AG08395 (cell line): ENCODE data around the gene OR8S1.
"Not testable (repeated sequence)": the region's sequence is repeated elsewhere in the genome, so short reads cannot be mapped to it uniquely, and the experiment has no call there.

Experiments
- DNase-seq: peaks from one replicate; pipeline ENCODE4 v3.0.0; 2012; ENCODE audit warnings: mixed read lengths, low spot score

The OR8S1 gene, protein sequence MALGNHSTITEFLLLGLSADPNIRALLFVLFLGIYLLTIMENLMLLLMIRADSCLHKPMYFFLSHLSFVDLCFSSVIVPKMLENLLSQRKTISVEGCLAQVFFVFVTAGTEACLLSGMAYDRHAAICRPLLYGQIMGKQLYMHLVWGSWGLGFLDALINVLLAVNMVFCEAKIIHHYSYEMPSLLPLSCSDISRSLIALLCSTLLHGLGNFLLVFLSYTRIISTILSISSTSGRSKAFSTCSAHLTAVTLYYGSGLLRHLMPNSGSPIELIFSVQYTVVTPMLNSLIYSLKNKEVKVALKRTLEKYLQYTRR

DNA sequence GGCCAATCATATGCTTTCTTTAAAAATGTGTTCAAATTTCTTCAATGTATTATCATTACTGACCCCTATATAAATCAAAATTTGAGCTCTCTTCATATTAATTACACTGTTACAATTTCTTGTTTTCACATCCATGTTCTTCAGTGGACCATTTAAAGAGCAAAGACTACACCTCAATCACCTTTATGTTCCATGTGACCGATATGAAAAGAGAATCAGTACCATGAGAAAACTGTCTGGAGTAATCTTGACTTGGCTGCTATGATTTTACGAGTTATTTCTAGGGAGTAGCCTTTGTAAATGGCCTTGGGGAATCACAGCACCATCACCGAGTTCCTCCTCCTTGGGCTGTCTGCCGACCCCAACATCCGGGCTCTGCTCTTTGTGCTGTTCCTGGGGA is at the start of gene OR8S1:
Gene OR8S1 (plus strand): TSS at position 301 of the 400 bp plus-strand sequence. CDS start 0 bp downstream, at position 301.
- DNase-seq = no peak

DNA sequence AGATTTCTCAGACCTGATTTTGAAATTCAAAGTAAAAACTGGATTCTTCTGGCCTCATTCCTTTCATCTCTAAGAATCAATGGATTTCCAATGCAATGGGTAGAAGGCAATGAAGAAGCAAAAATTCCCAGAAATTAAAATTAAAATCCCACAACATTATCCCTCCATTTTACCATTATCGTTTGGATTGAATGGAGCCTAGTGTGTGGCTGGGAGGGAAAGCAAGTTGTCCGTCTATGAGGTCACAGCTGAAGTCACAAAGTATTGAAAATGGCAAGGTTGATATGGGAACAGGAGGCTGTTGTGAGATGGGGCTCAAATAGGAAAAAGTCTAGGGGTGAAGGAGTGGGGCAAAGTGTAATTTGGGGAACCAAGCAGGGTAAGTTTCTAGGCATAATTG is 43.2 kb upstream of the OR8S1 start, which contains the start of gene C12orf54:
Gene C12orf54 (plus strand): TSS at position 301 of the 400 bp plus-strand sequence. CDS start 799 bp downstream, outside the sequence.
- DNase-seq = no peak

DNA sequence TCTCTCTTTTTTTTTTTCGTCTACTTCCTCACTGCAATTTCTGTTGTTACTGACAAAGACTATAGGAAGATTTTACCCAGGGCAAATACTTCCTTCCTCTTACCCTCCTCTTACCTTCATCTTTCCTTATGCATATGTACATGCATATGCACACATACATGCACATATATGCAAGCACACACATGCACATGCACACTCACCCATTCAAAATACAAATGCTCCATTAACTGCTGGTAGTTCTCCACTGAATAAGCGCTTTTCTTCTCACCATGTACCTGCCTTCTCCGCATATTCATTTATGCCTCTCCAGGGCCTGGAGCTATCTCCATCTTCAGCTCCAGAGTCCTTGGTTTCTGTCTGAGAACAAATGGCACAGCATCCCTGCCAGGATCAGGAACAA is 42.5 kb upstream of the OR8S1 start:
- no peak for DNase-seq

DNA sequence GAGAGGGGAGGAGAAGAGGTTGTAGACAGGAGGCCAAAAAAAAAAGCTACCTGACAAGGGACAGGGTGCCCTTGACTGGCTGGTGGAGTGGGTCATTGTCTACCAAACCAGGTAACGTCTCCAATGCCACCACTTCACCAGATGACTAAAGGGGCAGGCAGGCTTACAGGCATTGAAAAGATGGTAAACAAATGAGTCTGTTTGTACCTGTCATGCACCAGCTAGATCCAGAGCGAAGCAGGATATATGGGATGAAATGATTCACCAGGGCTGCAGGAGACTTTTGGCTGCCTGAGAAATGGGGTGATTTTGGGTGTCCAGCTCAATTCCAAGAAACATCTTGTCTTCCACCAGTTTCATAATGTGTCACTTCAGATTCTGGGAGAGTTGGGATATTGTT is 39.2 kb upstream of the OR8S1 start:
- DNase-seq = no peak

DNA sequence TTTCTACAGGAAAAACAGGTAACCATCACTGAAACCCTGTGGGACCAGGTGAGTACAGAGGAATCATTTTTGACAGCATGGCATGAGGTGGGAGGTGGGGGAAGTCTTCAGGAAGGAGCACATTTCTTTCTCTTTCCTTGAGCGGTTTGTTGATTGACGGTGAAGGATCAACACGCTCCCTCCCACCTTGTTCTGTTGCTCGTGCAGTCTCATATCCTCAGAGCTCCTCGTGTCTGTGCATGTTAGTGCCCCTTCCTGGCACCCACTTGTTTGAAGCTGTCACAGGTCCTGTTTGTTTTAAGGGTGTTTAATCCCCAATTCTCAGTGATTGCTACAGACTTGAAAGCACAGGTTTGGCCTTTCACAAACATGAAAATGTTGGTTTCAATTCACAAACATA is 38.8 kb upstream of the OR8S1 start:
- DNase-seq = no peak

DNA sequence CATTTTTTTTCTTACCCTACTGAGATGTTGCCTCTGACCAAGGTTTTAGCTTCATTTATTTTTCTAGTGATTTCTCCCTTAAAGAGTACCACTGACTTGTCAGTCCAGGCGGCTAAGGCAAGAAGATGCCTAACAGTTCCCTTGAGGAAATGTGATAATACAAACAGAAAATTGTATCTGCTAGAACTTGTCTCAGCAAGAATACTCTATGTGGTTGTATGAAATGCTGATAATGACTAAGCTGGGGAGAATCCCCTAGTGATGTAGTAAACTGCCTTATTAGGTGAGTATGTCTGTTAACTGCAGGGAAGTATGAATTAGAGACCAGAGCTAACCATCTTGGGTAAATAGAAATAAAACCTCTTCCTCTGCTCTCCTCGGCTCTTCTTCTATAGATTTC is 36.4 kb upstream of the OR8S1 start:
- DNase-seq = peak; percentile 18

DNA sequence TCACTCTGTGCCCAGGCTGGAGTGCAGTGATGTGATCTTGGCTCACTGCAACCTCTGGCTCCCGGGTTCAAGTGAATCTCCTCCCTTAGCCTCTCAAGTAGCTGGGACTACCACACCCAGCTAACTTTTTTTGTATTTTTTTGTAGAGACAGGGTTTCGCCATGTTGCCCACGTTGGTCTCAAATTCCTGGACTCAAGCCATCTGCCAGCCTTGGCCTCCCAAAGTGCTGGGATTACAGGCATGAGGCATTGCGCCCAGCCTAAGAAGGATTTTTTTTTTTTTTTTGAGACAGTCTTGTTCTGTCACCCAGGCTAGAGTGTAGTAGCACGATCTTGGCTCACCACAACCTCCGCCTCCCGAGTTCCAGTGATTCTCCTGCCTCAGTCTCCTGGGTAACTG is 36.0 kb upstream of the OR8S1 start:
- not testable (repeated sequence) for DNase-seq

DNA sequence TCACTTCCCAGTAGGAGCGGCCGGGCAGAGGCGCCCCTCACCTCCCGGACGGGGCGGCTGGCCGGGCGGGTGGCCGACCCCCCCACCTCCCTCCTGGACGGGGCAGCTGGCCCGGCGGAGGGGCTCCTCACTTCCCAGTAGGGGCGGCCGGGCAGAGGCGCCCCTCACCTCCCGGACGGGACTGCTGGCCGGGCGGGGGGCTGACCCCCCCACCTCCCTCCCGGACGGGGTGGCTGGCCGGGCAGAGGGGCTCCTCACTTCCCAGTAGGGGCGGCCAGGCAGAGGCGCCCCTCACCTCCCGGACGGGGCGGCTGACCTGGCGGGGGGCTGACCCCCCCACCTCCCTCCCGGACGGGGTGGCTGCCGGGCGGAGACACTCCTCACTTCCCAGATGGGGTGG is 25.2 kb upstream of the OR8S1 start:
- not testable (repeated sequence) for DNase-seq

DNA sequence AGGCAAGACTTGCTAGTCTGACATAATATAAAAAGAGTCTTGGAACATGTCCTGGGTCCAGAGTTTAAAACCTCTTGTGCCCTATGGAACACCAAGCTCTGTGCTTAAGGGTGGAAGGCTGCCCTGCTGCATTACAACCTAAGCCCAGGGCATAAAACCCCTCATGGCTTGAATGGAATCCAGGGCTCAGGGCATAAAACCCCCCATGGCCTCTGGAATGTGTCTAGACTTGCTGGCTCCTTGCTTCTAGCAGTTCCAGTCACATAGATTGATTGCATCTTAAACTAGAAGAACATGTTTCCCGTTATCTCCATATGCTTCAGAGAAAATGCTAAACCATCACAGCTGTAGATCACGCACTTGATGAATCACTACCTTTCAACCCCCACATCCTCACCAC is 18.6 kb upstream of the OR8S1 start:
- not testable (repeated sequence) for DNase-seq

DNA sequence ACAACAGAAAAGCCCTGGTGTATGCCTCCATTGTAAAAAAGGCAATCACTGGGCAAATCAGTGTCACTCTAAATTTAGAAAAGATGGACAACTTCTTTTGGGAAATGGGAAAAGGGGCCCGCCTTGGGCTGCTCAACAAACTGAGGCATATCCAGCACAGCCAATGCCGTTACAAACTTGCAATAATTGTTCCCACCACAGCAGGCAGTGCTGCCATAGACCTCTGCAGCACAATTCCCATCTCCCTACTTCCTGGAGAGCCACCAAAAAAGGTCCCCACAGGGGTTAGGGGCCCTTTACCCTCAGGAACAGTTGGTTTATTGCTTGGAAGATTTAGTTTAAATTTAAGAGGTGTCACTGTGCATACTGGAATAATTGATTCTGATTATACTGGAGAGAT is 16.4 kb upstream of the OR8S1 start:
- DNase-seq = no peak

DNA sequence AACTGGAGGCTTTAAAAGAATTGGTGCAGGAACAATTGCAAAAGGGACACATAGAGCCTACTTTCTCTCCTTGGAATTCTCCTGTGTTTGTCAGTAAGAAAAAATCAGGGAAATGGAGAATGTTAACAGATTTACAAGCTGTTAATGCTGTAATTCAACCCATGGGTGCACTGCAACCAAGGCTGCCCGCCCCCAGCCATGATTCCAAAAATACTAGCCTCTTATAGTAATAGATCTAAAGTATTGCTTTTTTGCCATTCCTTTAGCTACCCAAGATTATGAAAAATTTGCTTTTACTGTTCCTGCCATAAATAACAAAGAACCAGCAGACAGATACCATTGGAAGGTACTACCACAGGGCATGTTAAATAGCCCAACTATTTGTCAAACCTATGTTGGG is 15.3 kb upstream of the OR8S1 start:
- DNase-seq = no peak

DNA sequence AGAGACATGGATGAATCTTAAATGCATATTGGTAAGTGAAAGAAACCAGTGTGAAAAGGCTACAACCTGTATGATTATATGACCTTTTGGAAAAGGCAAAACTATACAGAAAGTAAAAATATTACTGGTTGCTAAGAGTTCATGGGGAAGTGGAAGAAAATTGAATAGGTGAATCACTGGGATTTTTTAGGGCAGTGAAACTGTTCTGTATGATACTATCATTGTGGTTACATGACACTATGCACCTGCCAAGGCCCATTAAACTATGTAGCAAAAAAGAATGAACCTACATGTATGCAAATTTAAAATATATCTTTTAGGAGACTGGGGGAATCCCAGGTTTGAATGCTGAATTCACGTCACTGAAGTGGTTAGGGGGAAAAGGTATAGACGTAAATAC is 12.6 kb upstream of the OR8S1 start:
- no peak for DNase-seq

DNA sequence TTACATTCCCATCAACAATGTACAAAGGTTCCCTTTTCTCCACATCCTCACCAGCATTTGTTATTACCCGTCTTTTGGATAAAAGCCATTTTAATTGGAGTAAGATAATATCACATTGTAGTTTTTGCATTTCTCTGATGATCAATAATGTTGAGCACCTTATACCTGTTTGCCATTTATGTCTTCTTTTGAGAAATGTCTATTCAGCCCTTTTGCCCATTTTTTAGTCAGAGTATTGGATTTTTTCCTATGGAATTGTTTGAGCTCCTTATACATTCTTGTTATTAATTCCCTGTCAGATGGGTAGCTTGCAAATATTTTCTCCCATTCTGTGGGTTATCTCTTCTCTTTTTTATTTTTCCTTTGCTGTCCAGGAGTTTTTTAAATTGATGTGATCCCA is 10.7 kb upstream of the OR8S1 start:
- no peak for DNase-seq

DNA sequence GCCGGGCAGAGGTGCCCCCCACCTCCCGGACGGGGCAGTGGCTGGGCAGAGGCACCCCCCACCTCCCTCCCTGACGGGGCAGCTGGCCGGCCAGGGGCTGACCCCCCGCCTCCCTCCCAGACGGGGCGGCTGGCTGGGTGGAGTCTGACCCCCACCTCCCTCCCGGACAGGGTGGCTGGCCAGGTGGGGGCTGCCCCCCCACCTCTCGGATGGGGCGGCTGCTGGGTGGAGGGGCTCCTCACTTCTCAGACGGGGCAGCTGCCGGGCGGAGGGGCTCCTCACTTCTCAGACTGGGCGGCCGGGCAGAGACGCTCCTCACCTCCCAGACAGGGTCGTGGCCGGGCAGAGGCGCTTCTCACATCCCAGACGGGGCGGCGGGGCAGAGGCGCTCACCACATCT is 5.1 kb upstream of the OR8S1 start:
- not testable (repeated sequence) for DNase-seq

DNA sequence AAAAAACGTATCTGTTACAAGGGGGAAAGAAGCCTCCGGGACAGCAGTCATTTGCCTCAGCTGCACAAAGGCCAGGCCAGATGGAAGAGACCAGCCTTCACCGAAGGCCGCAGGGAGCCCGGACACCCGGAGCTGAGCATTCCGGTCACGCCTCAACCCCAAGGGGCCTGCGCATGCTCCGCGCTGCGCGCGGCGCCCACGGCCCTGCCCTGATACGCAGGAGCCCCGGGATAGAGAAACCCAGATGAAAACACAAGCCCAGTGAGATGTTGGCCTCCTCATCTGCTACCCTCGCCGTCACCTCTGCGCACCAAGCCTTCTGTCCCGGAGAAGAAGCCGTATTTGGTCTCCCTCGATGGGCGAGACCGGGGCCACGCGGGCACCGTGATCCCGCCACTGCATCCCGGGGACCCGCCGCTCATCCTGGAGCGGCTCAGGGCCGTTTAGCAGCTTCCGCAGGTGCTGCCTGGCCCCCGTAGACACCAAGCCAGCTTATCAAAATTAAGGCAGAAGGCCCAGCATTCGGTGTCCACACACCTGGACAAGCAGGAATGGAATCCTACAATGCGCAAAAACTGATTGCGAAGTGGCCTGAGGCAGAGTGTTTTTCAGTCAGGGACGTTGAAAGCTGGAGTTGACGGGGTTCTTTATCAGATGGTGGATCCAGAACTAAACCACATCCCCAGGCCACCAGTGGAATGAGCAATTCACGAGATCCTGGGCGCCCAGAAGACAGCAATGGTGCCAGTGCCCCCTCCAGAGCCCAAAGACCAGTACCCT is 2.6 kb downstream of the OR8S1 start:
- no peak for DNase-seq

DNA sequence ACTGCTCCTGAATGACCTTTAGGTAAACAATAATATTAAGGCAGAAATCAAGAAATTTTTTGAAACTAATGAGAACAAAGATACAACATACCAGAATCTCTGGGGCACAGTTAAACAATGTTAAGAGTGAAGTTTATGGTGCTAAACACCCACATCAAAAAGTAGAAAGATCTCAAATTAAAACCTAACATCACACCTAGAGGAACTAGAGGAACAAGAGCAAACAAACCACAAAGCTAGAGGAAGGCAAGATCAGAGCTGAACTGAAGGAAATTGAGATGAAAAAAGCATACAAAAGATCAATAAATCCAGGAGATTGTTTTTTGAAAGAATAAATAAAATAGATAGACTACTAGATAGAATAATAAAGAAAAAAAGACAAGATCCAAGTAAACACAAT is 7.2 kb downstream of the OR8S1 start:
- no peak for DNase-seq

DNA sequence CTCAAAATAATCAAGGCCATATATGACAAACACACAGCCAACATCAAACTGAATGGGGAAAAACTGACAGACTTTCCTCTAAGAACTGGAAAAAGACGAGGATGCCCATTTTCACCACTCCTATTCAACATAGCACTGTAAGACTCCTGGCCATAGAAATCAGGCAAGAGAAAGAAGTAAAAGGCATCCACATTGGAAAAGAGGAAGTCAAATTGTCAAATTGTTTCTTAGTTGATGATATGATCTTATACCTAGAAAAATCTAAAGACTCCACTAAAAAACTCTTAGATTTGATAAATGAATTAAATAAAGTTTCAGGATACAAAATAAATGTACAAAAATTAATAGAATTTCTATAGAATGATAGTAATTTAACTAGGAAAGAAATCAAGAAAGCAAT is 11.2 kb downstream of the OR8S1 start:
- no peak for DNase-seq

DNA sequence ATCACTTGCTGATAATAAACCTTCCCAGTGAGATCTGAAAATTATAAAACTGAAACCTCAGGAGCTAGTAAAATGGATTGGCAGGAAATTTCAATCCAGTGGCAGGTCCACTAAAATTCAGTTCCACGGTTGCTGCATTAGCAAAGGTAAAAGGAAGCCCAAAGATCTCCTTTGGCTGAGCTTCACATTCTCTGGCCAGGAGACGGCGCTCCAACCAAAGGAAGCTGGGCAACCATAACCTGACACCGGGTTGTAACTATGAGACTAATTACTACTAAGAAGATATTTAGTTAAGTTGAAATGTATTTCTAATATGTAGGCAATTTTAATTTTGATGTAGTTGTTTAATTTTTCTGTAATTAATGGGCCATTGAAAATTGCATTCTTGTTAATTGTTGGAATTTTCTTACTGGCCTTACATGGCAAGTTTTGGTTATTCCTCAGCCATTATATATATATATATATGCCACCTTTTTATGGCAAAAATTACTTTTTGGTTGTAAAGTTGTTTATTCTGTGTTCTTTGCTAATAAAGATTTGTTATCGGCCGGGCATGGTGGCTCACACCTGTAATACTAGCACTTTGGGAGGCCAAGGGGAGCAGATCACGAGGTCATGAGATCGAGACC is 17.0 kb downstream of the OR8S1 start:
- DNase-seq = peak; percentile 28

DNA sequence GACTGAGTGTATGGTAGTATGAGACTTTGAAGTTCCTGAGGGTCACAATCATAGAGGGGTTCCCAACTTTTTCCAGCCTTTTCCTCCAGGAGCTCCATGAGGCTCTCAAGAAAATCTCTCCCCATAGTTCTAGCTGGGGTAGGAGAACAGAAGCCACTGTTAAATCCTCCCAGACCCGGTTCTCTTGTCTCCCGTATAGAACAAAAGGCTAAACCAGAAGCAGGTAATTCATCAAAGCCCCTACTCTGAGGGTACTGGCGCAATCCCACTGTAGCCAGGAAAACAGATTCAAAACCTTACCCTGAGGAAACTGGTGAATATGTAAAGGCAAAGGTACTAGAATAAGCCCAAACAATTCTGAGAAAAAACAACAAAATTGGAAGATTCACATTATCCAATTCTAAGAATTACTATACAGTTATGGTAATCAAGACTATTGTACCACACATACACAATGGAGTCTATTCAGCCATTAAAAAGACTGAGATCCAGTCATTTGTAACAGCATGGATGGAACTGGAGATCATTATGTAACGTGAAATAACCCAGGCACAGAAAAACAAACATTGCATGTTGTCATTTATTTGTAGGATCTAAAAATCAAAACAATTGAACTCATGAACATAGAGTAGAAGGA is 20.5 kb downstream of the OR8S1 start:
- no peak for DNase-seq

DNA sequence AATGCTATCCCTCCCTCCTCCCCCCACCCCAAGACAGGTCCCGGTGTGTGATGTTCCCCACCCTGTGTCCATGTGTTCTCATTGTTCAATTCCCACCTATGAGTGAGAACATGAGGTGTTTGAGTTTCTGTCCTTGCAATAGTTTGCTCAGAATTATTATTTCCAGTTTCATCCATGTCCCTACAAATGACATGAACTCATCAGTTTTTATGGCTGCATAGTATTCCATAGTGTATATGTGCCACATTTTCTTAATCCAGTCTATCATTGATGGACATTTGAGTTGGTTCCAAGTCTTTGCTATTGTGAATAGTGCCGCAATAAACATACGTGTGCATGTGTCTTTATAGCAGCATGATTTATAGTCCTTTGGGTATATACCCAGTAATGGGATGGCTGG is 21.6 kb downstream of the OR8S1 start:
- not testable (repeated sequence) for DNase-seq

DNA sequence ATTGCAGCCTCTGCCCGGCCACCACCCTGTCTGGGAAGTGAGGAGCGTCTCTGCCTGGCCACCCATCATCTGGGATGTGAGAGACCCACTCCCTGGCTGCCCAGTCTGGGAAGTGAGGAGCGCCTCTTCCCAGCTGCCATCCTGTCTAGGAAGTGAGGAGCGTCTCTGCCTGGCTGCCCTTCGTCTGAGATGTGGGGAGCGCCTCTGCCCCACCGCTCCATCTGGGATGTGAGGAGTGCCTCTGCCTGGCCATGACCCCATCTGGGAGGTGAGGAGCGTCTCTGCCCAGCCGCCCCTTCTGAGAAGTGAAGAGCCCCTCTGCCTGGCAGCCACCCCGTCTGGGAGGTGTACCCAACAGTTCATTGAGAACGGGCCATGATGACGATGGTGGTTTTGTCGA is 26.2 kb downstream of the OR8S1 start:
- not testable (repeated sequence) for DNase-seq

DNA sequence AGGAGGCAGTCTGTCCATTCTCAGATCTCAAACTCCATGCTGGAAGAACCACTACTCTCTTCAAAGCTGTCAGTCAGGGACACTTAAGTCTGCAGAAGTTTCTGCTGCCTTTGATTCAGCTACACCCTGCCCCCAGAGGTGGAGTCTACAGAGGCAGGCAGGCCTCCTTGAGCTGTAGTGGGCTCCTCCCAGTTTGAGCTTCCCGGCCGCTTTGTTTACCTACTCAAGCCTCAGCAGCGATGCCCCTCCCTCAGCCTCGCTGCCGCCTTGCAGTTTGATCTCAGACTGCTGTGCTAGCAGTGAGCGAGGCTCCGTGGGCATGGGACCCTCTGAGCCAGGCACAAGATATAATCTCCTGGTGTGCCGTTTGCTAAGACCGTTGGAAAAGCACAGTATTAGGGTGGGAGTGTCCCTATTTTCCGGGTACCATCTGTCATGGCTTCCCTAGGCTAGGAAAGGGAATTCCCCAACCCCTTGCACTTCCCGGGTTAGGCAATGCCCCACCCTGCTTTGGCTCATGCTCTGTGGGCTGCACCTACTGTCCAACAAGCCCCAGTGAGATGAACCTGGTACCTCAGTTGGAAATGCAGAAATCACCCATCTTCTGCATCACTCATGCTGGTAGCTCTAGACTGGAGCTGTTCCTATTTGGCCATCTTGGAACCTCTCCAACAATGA is 28.4 kb downstream of the OR8S1 start:
- DNase-seq = not testable (repeated sequence)
